Loucy (cell line): Measurements from ENCODE around the gene SLC7A6OS.

Experiments
- H2AFZ ChIP-seq: fragments of 200-600 bp; sonication (generic); 2 replicates; pipeline ENCODE4 v1.6.0; 2016; ENCODE audit warnings: antibody characterized with exemption, mild to moderate bottlenecking, low read length, moderate library complexity
- H3F3A ChIP-seq: fragments of 200-600 bp; 2 replicates; pipeline ENCODE4 v1.6.0; 2016; ENCODE audit warnings: antibody characterized with exemption, low read depth, mild to moderate bottlenecking
- H3K27me3 ChIP-seq: fragments of 200-600 bp; sonication (generic); 2 replicates; pipeline ENCODE4 v1.6.1; 2014; ENCODE audit warnings: low read length, mild to moderate bottlenecking; ENCODE audit not compliant: insufficient read depth, poor library complexity, severe bottlenecking
- H3K36me3 ChIP-seq: fragments of 200-600 bp; sonication (generic); 2 replicates; pipeline ENCODE4 v1.6.1; 2016; ENCODE audit warnings: low read length; ENCODE audit not compliant: insufficient read depth
- H3K4me1 ChIP-seq: fragments of 200-600 bp; sonication (generic); 2 replicates; pipeline ENCODE4 v1.5.1; 2014; ENCODE audit warnings: low read length, mild to moderate bottlenecking; ENCODE audit not compliant: insufficient read depth, poor library complexity, severe bottlenecking
- H3K4me2 ChIP-seq: fragments of 200-600 bp; sonication (generic); 2 replicates; pipeline ENCODE4 v1.6.0; 2014; ENCODE audit warnings: antibody characterized with exemption, low read length, low read depth, mild to moderate bottlenecking; ENCODE audit not compliant: poor library complexity, severe bottlenecking
- H3K4me3 ChIP-seq: fragments of 200-600 bp; sonication (generic); 2 replicates; pipeline ENCODE4 v1.5.1; 2014; ENCODE audit warnings: low read length, mild to moderate bottlenecking, mixed read lengths; ENCODE audit not compliant: poor library complexity, severe bottlenecking
- H3K79me2 ChIP-seq: fragments of 200-600 bp; sonication (generic); 2 replicates; pipeline ENCODE4 v1.6.1; 2014; ENCODE audit warnings: low read length; ENCODE audit not compliant: insufficient read depth
- H3K9ac ChIP-seq: fragments of 200-600 bp; sonication (generic); 2 replicates; pipeline ENCODE4 v1.6.0; 2014; ENCODE audit warnings: mild to moderate bottlenecking, low read depth, low read length, moderate library complexity; ENCODE audit not compliant: poor library complexity, severe bottlenecking
- H3K9me2 ChIP-seq: fragments of 200-600 bp; sonication (generic); replicated peaks from 2 replicates; pipeline ENCODE4 v1.6.1; 2016; ENCODE audit warnings: low read depth, low read length, mixed read lengths
- H3K9me3 ChIP-seq: fragments of 200-600 bp; sonication (generic); 2 replicates; pipeline ENCODE4 v1.6.1; 2014; ENCODE audit warnings: mild to moderate bottlenecking, antibody characterized with exemption, low read length, low read depth; ENCODE audit not compliant: insufficient read depth
- H4K20me1 ChIP-seq: fragments of 200-600 bp; sonication (generic); 2 replicates; pipeline ENCODE4 v1.6.0; 2014; ENCODE audit warnings: antibody characterized with exemption, low read length, mild to moderate bottlenecking; ENCODE audit not compliant: insufficient read depth, poor library complexity, severe bottlenecking
- CTCF ChIP-seq: fragments of 200-600 bp; sonication (generic); conservative IDR thresholded peaks from 2 replicates; pipeline ENCODE4 v1.5.1; 2014; ENCODE audit warnings: mild to moderate bottlenecking, antibody characterized with exemption, low read length
- EZH2phosphoT487 ChIP-seq: fragments of 200-600 bp; IDR thresholded peaks from 2 replicates; pipeline ENCODE4 v1.6.1; 2018; ENCODE audit warnings: antibody characterized with exemption, mild to moderate bottlenecking, moderate library complexity, borderline replicate concordance

Gene SLC7A6OS

GRCh38 chr16:68288252-68288650 lies 22.5 kb downstream of the SLC7A6OS start:
- peak overlapping the region; percentile 38 for H3K9ac ChIP-seq
- TF ChIP-seq EZH2phosphoT487 (no peak), CTCF (no peak)

GRCh38 chr16:68287276-68288251 lies 23.2 kb downstream of the SLC7A6OS start:
- no peak overlapping the region for H2AFZ ChIP-seq
- peaks cover 7% of the 10 kb centered on the region for H4K20me1 ChIP-seq
- peaks cover 76% of the 10 kb centered on the region for H3K4me1 ChIP-seq
- H3F3A ChIP-seq: peaks cover 19% of the 10 kb centered on the region
- H3K9ac ChIP-seq: peak overlapping the region; percentile 82
- no peaks in the 10 kb centered on the region for H3K27me3 ChIP-seq
- H3K9me3 ChIP-seq: no peaks in the 10 kb centered on the region
- TF ChIP-seq CTCF (no peak), EZH2phosphoT487 (no peak)
- peak overlapping the region; percentile 98 for H3K4me2 ChIP-seq
- no peaks in the 10 kb centered on the region for H3K9me2 ChIP-seq
- H3K4me3 ChIP-seq: peak overlapping the region; percentile 74
- H3K36me3 ChIP-seq: peaks cover 27% of the 10 kb centered on the region; the same call in 1 of the 2 replicates
- H3K79me2 ChIP-seq: peaks cover 61% of the 10 kb centered on the region

More at GRCh38 chr16:68288252-68288650, 22.5 kb downstream of the SLC7A6OS start:
- Histone ChIP-seq H3K27me3 (no peaks in the 10 kb centered on the region), H3K9me2 (no peaks in the 10 kb centered on the region), H3K4me3 (peak overlapping the region; percentile 48), H3K79me2 (peaks cover 64% of the 10 kb centered on the region), H3K9me3 (no peaks in the 10 kb centered on the region), H2AFZ (no peak overlapping the region), H3F3A (peaks cover 19% of the 10 kb centered on the region), H4K20me1 (peaks cover 7% of the 10 kb centered on the region), H3K36me3 (peaks cover 30% of the 10 kb centered on the region; the same call in 1 of the 2 replicates), H3K4me1 (peaks cover 76% of the 10 kb centered on the region), H3K4me2 (peak overlapping the region; percentile 98)

GRCh38 chr16:68286153-68287074 lies 24.3 kb downstream of the SLC7A6OS start:
- Histone ChIP-seq H3K27me3 (no peaks in the 10 kb centered on the region), H3K79me2 (peaks cover 56% of the 10 kb centered on the region), H3K4me1 (peaks cover 78% of the 10 kb centered on the region), H3K9me2 (no peaks in the 10 kb centered on the region), H2AFZ (no peak overlapping the region), H3K4me3 (peak overlapping the region; percentile 74), H3F3A (peaks cover 19% of the 10 kb centered on the region), H3K36me3 (peaks cover 17% of the 10 kb centered on the region; the same call in 1 of the 2 replicates), H4K20me1 (peaks cover 7% of the 10 kb centered on the region), H3K9ac (peak overlapping the region; percentile 82), H3K4me2 (peak overlapping the region; percentile 98), H3K9me3 (no peaks in the 10 kb centered on the region)
- no peak for TF ChIP-seq EZH2phosphoT487
- no peak for TF ChIP-seq CTCF
